Osteoblast (primary cell): ENCODE results near the gene UCP3. TPM values are rescaled to one million over a fixed set of nuclear protein-coding genes. Genes with fewer than 3 reads are reported as not detected.

Experiments used
- DNase-seq: peaks from one replicate; pipeline ENCODE4 v3.0.0; 2011; ENCODE audit warnings: low spot score, mixed read lengths; ENCODE audit not compliant: insufficient read length; ENCODE audit errors: missing footprints
- H2AFZ ChIP-seq: 2 replicates; pipeline ENCODE4 v1.6.0; 2011; ENCODE audit warnings: mild to moderate bottlenecking, low read length
- H3K27ac ChIP-seq: 2 replicates; pipeline ENCODE4 v1.5.1; 2011; ENCODE audit warnings: mild to moderate bottlenecking, low read depth, low read length, moderate library complexity
- H3K27me3 ChIP-seq: 2 replicates; pipeline ENCODE4 v1.6.0; 2012; ENCODE audit warnings: mild to moderate bottlenecking, control low read depth, inconsistent platforms, low read length, moderate library complexity; ENCODE audit not compliant: insufficient read depth
- H3K36me3 ChIP-seq: 2 replicates; pipeline ENCODE4 v1.5.1; 2011; ENCODE audit warnings: mild to moderate bottlenecking, low read length, control low read depth, moderate library complexity; ENCODE audit not compliant: insufficient read depth
- H3K4me1 ChIP-seq: 2 replicates; pipeline ENCODE4 v1.5.1; 2011; ENCODE audit warnings: mild to moderate bottlenecking, low read length, control low read depth, moderate library complexity; ENCODE audit not compliant: insufficient read depth
- H3K4me2 ChIP-seq: 2 replicates; pipeline ENCODE4 v1.6.0; 2011; ENCODE audit warnings: mild to moderate bottlenecking, low read length; ENCODE audit not compliant: insufficient read depth
- H3K4me3 ChIP-seq: fragments of 200-600 bp; sonication (generic); 3 replicates; pipeline ENCODE4 v1.5.1; 2012; ENCODE audit warnings: mild to moderate bottlenecking, low read length, inconsistent platforms; ENCODE audit not compliant: insufficient read depth
- H3K79me2 ChIP-seq: 2 replicates; pipeline ENCODE4 v1.6.0; 2012; ENCODE audit warnings: mild to moderate bottlenecking, low read length, control low read depth, inconsistent platforms; ENCODE audit not compliant: insufficient read depth
- H3K9me3 ChIP-seq: 2 replicates; pipeline ENCODE4 v1.5.1; 2011; ENCODE audit warnings: low read depth, low read length, control low read depth
- H4K20me1 ChIP-seq: 2 replicates; pipeline ENCODE4 v1.6.0; 2012; ENCODE audit warnings: mild to moderate bottlenecking, low read length, control low read depth; ENCODE audit not compliant: insufficient read depth
- total RNA-seq: library from RNA; depleted of rRNA; stranded (reverse); fragments of >200 nt; gene quantifications from 2 replicates; pipeline ENCODE4 v1.2.3, GENCODE V29; 2012
- TF ChIP-seq, protein P1 (sequence below): IDR thresholded peaks from 2 replicates; pipeline ENCODE4 v1.5.1; 2011; ENCODE audit warnings: mild to moderate bottlenecking, low read depth, low read length, moderate library complexity; ENCODE audit errors: extremely low read depth

The UCP3 gene
- total RNA-seq, 1 donor, result under 0.01 TPM

- Histone ChIP-seq H3K27me3 (no peaks in the 10 kb centered on the region), H3K4me2 (no peak overlapping the region), H3K9me3 (no peaks in the 10 kb centered on the region), H2AFZ (no peak overlapping the region), H3K4me3 (no peak overlapping the region), H3K79me2 (no peaks in the 10 kb centered on the region), H3K36me3 (peaks cover 5% of the 10 kb centered on the region), H3K4me1 (peaks cover 6% of the 10 kb centered on the region), H4K20me1 (no peaks in the 10 kb centered on the region), H3K27ac (no peak overlapping the region)
- no peak for DNase-seq
- TF ChIP-seq, protein P1, sequence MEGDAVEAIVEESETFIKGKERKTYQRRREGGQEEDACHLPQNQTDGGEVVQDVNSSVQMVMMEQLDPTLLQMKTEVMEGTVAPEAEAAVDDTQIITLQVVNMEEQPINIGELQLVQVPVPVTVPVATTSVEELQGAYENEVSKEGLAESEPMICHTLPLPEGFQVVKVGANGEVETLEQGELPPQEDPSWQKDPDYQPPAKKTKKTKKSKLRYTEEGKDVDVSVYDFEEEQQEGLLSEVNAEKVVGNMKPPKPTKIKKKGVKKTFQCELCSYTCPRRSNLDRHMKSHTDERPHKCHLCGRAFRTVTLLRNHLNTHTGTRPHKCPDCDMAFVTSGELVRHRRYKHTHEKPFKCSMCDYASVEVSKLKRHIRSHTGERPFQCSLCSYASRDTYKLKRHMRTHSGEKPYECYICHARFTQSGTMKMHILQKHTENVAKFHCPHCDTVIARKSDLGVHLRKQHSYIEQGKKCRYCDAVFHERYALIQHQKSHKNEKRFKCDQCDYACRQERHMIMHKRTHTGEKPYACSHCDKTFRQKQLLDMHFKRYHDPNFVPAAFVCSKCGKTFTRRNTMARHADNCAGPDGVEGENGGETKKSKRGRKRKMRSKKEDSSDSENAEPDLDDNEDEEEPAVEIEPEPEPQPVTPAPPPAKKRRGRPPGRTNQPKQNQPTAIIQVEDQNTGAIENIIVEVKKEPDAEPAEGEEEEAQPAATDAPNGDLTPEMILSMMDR, result no peak
Measured at GRCh38 chr11:74007691-74008372, 1.1 kb downstream of the UCP3 start.

DNA sequence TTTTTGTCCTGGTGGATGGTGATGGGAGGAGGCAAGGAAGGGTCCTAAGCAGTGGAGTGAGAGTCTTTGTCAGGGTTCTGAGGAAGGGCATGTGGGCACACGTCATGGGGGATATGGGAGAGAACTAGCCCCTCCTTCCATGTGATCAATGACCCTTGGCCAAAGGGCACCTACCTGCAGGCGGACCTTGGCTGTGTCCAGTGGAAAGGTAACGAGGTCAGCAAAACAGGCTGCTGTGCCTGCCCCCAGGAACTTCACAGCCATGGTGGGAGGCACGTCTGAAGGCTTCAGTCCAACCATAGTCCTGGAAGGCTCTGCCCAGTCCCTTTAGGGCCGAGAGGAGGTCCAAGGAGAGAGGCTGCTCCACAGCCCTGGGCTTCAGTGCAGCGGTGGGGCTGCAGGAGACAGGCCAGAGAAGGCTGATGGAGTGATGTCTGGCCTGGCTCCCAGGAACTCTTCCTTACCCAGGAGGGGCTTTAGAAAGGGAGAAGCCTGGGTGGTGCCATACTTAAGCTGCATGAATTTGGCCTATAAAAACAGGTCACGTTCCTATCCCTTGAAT lies 2.1 kb downstream of the UCP3 start:
- no peak overlapping the region for H3K4me2 ChIP-seq
- peaks cover 4% of the 10 kb centered on the region for H3K4me1 ChIP-seq
- H3K9me3 ChIP-seq, result no peaks in the 10 kb centered on the region
- H2AFZ ChIP-seq, result no peak overlapping the region
- DNase-seq, result no peak
- H3K27ac ChIP-seq, result no peak overlapping the region
- TF ChIP-seq, protein P1, result no peak
- H3K36me3 ChIP-seq, result no peaks in the 10 kb centered on the region
- no peaks in the 10 kb centered on the region for H4K20me1 ChIP-seq
- no peaks in the 10 kb centered on the region for H3K79me2 ChIP-seq
- no peak overlapping the region for H3K4me3 ChIP-seq
- no peaks in the 10 kb centered on the region for H3K27me3 ChIP-seq

GRCh38 chr11:74005721-74006517 lies 3.0 kb downstream of the UCP3 start:
- Histone ChIP-seq H3K4me3 (no peak overlapping the region), H3K4me1 (no peaks in the 10 kb centered on the region), H4K20me1 (no peaks in the 10 kb centered on the region), H3K27me3 (no peaks in the 10 kb centered on the region), H3K79me2 (no peaks in the 10 kb centered on the region), H3K36me3 (no peaks in the 10 kb centered on the region), H3K4me2 (no peak overlapping the region), H2AFZ (no peak overlapping the region), H3K9me3 (no peaks in the 10 kb centered on the region), H3K27ac (no peak overlapping the region)
- TF ChIP-seq, protein P1, result no peak
- DNase-seq, result no peak
